Right lobe of liver (tissue), 6 donors: ENCODE measurements around the gene NDRG2. TPM values are rescaled to one million over a fixed set of nuclear protein-coding genes. Genes with fewer than 3 reads are reported as not detected.
A peak's percentile ranks its signal among the peaks of the same experiment; 100 is the strongest.
"Not testable (repeated sequence)": the region's sequence is repeated elsewhere in the genome, so short reads cannot be mapped to it uniquely, and the experiment has no call there.

Experiments
- ATAC-seq, 4 donors: fragments of 200-7000 bp; cut with Tn5 transposase; one replicate each; pipeline ENCODE4 v1.9.1; 2020; ENCODE audit warnings: mild to moderate bottlenecking in 4 of 4, moderate library complexity in 4 of 4
- DNase-seq, 3 donors: peaks; one replicate each; pipeline ENCODE4 v3.0.0-alpha.2; 2020
- H3K27ac ChIP-seq, 3 donors: fragments of 200-600 bp; one replicate each; pipeline ENCODE4 v1.8.0; 2022
- H3K27me3 ChIP-seq, 2 donors: fragments of 200-600 bp; one replicate each; pipeline ENCODE4 v1.8.0; 2022
- H3K36me3 ChIP-seq, 4 donors: fragments of 200-600 bp; sonication (generic) in 1 of 4; one replicate each; pipeline versions ENCODE4 v1.5.1 to v1.8.0; 2017 to 2022; ENCODE audit warnings: control low read depth in 1 of 4
- H3K4me1 ChIP-seq, 4 donors: fragments of 200-600 bp; sonication (generic) in 1 of 4; one replicate each; pipeline versions ENCODE4 v1.5.1 to v1.8.0; 2017 to 2022; ENCODE audit warnings: control low read depth in 1 of 4
- H3K4me3 ChIP-seq, 3 donors: fragments of 200-600 bp; one replicate each; pipeline ENCODE4 v1.8.0; 2022
- H3K9me3 ChIP-seq, 4 donors: fragments of 200-600 bp; sonication (generic) in 1 of 4; one replicate each; pipeline versions ENCODE4 v1.5.1 to v1.8.0; 2017 to 2022; ENCODE audit warnings: control low read depth in 1 of 4
- CTCF ChIP-seq, 4 donors: fragments of 200-600 bp in 3 of 4; fragments of 450-650 bp in 1 of 4; IDR thresholded peaks; one replicate each; pipeline versions ENCODE4 v1.5.1 to v1.8.0; 2016 to 2022; ENCODE audit warnings: antibody characterized with exemption in 4 of 4, mild to moderate bottlenecking in 2 of 4
- POLR2A ChIP-seq: fragments of 450-650 bp; IDR thresholded peaks from one replicate; pipeline ENCODE4 v1.6.1; 2017; ENCODE audit warnings: antibody characterized with exemption, mild to moderate bottlenecking
- WGBS: methylation state at CpG from one replicate; pipeline ENCODE4 v1.1.6; 2018; ENCODE audit warnings: low coverage, low lambda C conversion rate; ENCODE audit not compliant: insufficient coverage; ENCODE audit errors: missing lambda C conversion rate; 5-methylcytosine and 5-hydroxymethylcytosine counted together
- intact Hi-C, 2 donors: fragments of 100-400 bp; cut with DNase I; formaldehyde crosslinking; loops; one replicate each; pipeline versions ENCODE4 v1.11.2 to v1.14.1; 2022
- total RNA-seq, 6 experiments: library from RNA; depleted of rRNA in 2 of 6; stranded (reverse); fragments of >200 nt in 2 of 6; fragmentation: NEBNext Ultra II Directional in 3 of 6; extraction: Animal tissue kit (Norgen Biotek cat#: 25700) in 3 of 6; gene quantifications; one replicate each; pipeline versions ENCODE4 v1.1.0 to v1.2.4, GENCODE V29; 2016 to 2023
- donor health status: DM: no; HTN: yes; CAD: no.
- donor health status: DM: no; HTN: no; CAD: no.
- donor health status: DM: no; HTN: no; CAD: no.
- donor health status: DM: no; HTN: yes; CAD: no.
- donor health status: DM: no; HTN: yes; CAD: no.

Gene NDRG2
- total RNA-seq, 6 experiments from 2014 or later, result 92.2 to 255 (median 192) TPM

- Histone ChIP-seq H3K9me3 (no peaks in the 10 kb centered on the region), H3K4me1 (peaks cover 0 to 9% (median 0%) of the 10 kb centered on the region in 4 donors), H3K36me3 (peaks cover 0 to 33% (median 23%) of the 10 kb centered on the region in 4 donors), H3K27ac (no peak overlapping the region), H3K27me3 (no peaks in the 10 kb centered on the region), H3K4me3 (no peak overlapping the region)
- DNase-seq (no peak), ATAC-seq (peak; percentile 33 to 56 (median 38))
- intact Hi-C loops, result loop anchor here (5.0 to 10.0 kb wide), 2 partner anchors 77 to 79 kb away; partner anchors contain the start of gene ZNF219 (in 1 of the 2)
- 16% methylated on average over 6 of the region's 6 CpGs for WGBS
- TF ChIP-seq POLR2A, result no peak
- TF ChIP-seq CTCF (IDR thresholded peaks at IDR 0.05), result no peak
Observed at GRCh38 chr14:21015312-21015711, 9.5 kb downstream of the NDRG2 start.

DNA sequence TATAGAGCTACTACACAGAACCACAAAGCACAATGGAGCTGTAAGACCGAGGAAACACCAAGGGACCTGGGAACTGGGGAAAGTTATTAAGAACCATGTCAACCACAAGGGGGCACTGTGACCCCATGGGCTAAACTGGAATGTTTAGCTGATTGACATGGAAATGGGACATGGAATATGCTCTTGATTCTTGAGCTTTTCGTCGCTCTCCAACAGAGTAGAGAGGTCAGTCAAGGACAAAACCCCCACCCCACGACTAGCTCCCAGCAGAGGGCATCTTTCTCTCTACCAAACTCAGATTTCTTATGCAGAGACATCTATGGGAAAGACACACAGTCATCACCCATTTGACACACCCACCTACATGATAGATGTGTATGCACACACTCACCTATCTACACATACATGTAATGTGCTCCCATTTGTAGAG lies 10.1 kb downstream of the NDRG2 start:
- WGBS, result 0% methylated on average over 3 of the region's 4 CpGs
- Histone ChIP-seq H3K36me3 (peaks cover 0 to 28% (median 20%) of the 10 kb centered on the region in 4 donors), H3K4me1 (peaks cover 0 to 9% (median 0%) of the 10 kb centered on the region in 4 donors), H3K27me3 (no peaks in the 10 kb centered on the region), H3K4me3 (no peak overlapping the region), H3K27ac (no peak overlapping the region), H3K9me3 (no peaks in the 10 kb centered on the region)
- DNase-seq (peak; percentile 72 to 86 (median 73)), ATAC-seq (peak; percentile 90 to 96 (median 94))
- TF ChIP-seq CTCF (IDR thresholded peaks at IDR 0.05) (peak; percentile 90 to 97 (median 94)), POLR2A (no peak)
- intact Hi-C loops, result loop anchor here (5.0 to 10.0 kb wide), 2 partner anchors 78 to 80 kb away; partner anchors contain the start of gene ZNF219 (in 1 of the 2)

- Histone ChIP-seq H3K27me3 (no peaks in the 10 kb centered on the region), H3K4me3 (no peak overlapping the region), H3K4me1 (peaks cover 0 to 9% (median 0%) of the 10 kb centered on the region in 4 donors), H3K36me3 (no peaks in the 10 kb centered on the region), H3K9me3 (no peaks in the 10 kb centered on the region), H3K27ac (no peak overlapping the region)
- ATAC-seq, result no peak
- TF ChIP-seq CTCF (IDR thresholded peaks at IDR 0.05) (no peak), POLR2A (no peak)
- no peak for DNase-seq
- 88% methylated on average over 1 of the region's 1 CpG for WGBS
- intact Hi-C loops, result loop anchor here in 1 of 2 donors (10.0 kb wide), 1 partner anchor 84 kb away; the partner anchor contains the start of gene ZNF219
Observed at GRCh38 chr14:21011136-21011535, 13.7 kb downstream of the NDRG2 start.

DNA sequence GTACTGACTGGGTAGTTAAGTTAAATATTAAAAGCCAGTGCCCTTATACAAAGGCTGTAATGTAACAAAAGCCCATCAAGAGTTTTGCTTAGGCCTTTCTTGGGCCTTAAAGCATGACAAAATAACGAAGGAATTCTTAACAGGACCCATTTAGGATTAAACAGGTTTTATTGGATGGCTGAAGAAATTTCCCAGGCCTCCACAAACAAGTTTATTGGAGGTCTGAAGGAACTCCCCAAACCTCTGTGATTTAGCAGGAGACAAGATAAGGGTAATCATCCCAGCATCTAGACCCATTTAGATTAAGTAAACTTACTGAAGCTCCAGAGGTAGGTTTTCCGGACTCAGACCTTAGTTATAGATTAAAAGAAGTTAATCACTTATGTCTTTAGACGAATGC lies 15.1 kb downstream of the NDRG2 start:
- not testable (repeated sequence) for H3K4me3 ChIP-seq, H3K4me1 ChIP-seq, DNase-seq, H3K36me3 ChIP-seq, ATAC-seq, H3K9me3 ChIP-seq, H3K27ac ChIP-seq, H3K27me3 ChIP-seq
- WGBS, result 57% methylated on average over 3 of the region's 3 CpGs
- intact Hi-C loops, result loop anchor here in 1 of 2 donors (10.0 kb wide), 1 partner anchor 85 kb away; the partner anchor contains the start of gene ZNF219

GRCh38 chr14:21003788-21004346 lies 21.0 kb downstream of the NDRG2 start:
- ATAC-seq, result peak in 1 of 4 donors; percentile 17
- WGBS, result 69% methylated on average over 7 of the region's 14 CpGs
- H3K27me3 ChIP-seq, result no peaks in the 10 kb centered on the region
- DNase-seq, result no peak
- intact Hi-C loops, result no loop called here
- H3K27ac ChIP-seq, result no peak overlapping the region
- TF ChIP-seq POLR2A (no peak), CTCF (IDR thresholded peaks at IDR 0.05) (no peak)
- H3K4me1 ChIP-seq, result no peaks in the 10 kb centered on the region
- H3K36me3 ChIP-seq, result no peaks in the 10 kb centered on the region
- H3K9me3 ChIP-seq, result no peaks in the 10 kb centered on the region
- H3K4me3 ChIP-seq, result no peak overlapping the region
